ENCODE measurements around the gene PTPN4. TPM values are rescaled to one million over a fixed set of nuclear protein-coding genes. Genes with fewer than 3 reads are reported as not detected.

PTPN4 gene
- polyA plus RNA-seq (14.2 and 22.0 TPM in 2 replicates), polyA minus RNA-seq (93.2 and 109 TPM in 2 replicates)

DNA sequence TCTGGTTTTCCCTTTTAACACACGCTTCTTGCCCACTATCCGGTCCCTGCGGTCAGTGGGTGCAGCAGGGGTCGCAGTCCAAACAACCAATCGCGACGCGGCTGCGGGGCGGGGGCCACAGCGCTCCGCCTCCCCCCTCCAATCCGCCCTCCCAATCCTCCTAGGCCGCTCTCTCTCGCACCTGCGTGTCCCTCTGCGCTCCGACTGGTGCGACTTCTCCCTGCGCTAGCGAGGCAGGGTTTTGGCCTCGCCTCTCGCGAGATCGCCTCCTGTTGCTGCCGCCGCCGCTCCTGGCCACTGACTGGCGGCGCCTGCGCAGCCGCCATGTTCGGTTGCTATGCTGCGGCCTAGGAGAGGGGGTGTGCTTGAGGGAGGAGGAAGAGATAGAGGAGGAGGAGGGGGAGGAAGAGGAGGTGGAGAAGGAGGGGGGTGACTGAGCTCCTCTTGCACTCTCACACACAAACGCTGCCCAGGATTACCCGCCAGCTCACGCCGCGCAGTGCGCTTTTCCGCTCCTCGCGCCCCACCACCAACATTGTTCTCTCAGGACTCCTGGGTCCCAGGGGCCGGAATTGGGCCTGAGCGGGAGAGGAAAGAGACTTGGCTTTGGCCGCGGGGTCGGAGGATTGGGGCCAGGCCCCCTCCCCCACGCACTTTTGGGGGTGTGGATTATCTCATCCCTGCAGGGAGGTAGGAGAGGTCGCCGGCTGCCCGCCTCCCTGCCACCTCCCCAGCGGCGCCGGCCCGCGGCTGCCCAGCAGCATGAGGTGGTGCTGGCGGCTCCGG lies at the start of gene PTPN4:
Gene PTPN4, plus strand, starts transcription at position 472 of the 786 bp plus-strand sequence. CDS start 49,932 bp downstream, outside the sequence.
- Histone ChIP-seq H3K9me2 (ENCODE audit: insufficient read depth, low read length) (no peaks in the 10 kb centered on the region), H4K20me1 (ENCODE audit: insufficient read depth) (no peaks in the 10 kb centered on the region), H3K27ac (ENCODE audit: low read length) (peak within 1 kb of the TSS; percentile 86), H3K9ac (ENCODE audit: low read length) (peak within 1 kb of the TSS; percentile 88), H3K9me3 (ENCODE audit: low read length) (no peaks in the 10 kb centered on the region), H3K79me2 (replicated peaks; ENCODE audit: insufficient read depth, low read length) (peaks cover 41% of the 10 kb centered on the region), H2AFZ (ENCODE audit: low read depth, low read length) (peak within 1 kb of the TSS; percentile 40), H3F3A (ENCODE audit: insufficient read depth, low read length, poor library complexity, severe bottlenecking) (no peaks in the 10 kb centered on the region), H3K36me3 (ENCODE audit: insufficient read depth, low read length) (no peaks in the 10 kb centered on the region), H3K4me3 (ENCODE audit: low read length) (peak within 1 kb of the TSS; percentile 84), H3K4me2 (ENCODE audit: low read length) (peak within 1 kb of the TSS; percentile 69), H3K27me3 (ENCODE audit: insufficient read depth, low read depth, low read length) (no peaks in the 10 kb centered on the region)
- peak; percentile 16 for TF ChIP-seq RAD21 (conservative IDR thresholded peaks at IDR 0.05)
- TF ChIP-seq REST (IDR thresholded peaks at IDR 0.05; ENCODE audit: borderline replicate concordance) = peak; percentile 65
- peak; percentile 69 for TF ChIP-seq TAF1 (IDR thresholded peaks at IDR 0.05; ENCODE audit: low read depth)
- TF ChIP-seq, protein P1, sequence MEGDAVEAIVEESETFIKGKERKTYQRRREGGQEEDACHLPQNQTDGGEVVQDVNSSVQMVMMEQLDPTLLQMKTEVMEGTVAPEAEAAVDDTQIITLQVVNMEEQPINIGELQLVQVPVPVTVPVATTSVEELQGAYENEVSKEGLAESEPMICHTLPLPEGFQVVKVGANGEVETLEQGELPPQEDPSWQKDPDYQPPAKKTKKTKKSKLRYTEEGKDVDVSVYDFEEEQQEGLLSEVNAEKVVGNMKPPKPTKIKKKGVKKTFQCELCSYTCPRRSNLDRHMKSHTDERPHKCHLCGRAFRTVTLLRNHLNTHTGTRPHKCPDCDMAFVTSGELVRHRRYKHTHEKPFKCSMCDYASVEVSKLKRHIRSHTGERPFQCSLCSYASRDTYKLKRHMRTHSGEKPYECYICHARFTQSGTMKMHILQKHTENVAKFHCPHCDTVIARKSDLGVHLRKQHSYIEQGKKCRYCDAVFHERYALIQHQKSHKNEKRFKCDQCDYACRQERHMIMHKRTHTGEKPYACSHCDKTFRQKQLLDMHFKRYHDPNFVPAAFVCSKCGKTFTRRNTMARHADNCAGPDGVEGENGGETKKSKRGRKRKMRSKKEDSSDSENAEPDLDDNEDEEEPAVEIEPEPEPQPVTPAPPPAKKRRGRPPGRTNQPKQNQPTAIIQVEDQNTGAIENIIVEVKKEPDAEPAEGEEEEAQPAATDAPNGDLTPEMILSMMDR (IDR thresholded peaks at IDR 0.05; ENCODE audit: poor library complexity, severe bottlenecking) = peak; percentile 25
- no peak for TF ChIP-seq EZH2 (IDR thresholded peaks at IDR 0.05; ENCODE audit: borderline replicate concordance, insufficient read depth, low read length, poor library complexity, severe bottlenecking)
- TF ChIP-seq EP300 (conservative IDR thresholded peaks at IDR 0.05; ENCODE audit: poor library complexity, severe bottlenecking) = peak; percentile 72
- TF ChIP-seq MXI1 (conservative IDR thresholded peaks at IDR 0.05; ENCODE audit: poor library complexity, severe bottlenecking) = no peak
- TF ChIP-seq SMC3 (conservative IDR thresholded peaks at IDR 0.05; ENCODE audit: poor library complexity) = no peak
- TF ChIP-seq POLR2AphosphoS5 (IDR thresholded peaks at IDR 0.05) = peak; percentile 88

- Histone ChIP-seq H2AFZ (ENCODE audit: low read depth, low read length) (no peak overlapping the region), H3K4me2 (ENCODE audit: low read length) (no peak overlapping the region), H3K9me2 (ENCODE audit: insufficient read depth, low read length) (no peaks in the 10 kb centered on the region), H3K27ac (ENCODE audit: low read length) (no peak overlapping the region), H3K27me3 (ENCODE audit: insufficient read depth, low read depth, low read length) (no peaks in the 10 kb centered on the region), H3K9ac (ENCODE audit: low read length) (no peak overlapping the region), H3K4me3 (ENCODE audit: low read length) (no peak overlapping the region), H3K36me3 (ENCODE audit: insufficient read depth, low read length) (no peaks in the 10 kb centered on the region), H4K20me1 (ENCODE audit: insufficient read depth) (no peaks in the 10 kb centered on the region), H3K9me3 (ENCODE audit: low read length) (no peaks in the 10 kb centered on the region), H3K79me2 (replicated peaks; ENCODE audit: insufficient read depth, low read length) (no peaks in the 10 kb centered on the region), H3F3A (ENCODE audit: insufficient read depth, low read length, poor library complexity, severe bottlenecking) (no peaks in the 10 kb centered on the region)
- TF ChIP-seq, protein P1 (IDR thresholded peaks at IDR 0.05; ENCODE audit: poor library complexity, severe bottlenecking) = no peak
Measured at GRCh38 chr2:119710281-119710680, 49.4 kb upstream of the PTPN4 start.

Measured in neural cell (in vitro differentiated cells).